ENCODE results near the gene GIPC2. TPM values are rescaled to one million over a fixed set of nuclear protein-coding genes. Genes with fewer than 3 reads are reported as not detected.
A peak's percentile ranks its signal among the peaks of the same experiment; 100 is the strongest.
"Not testable (repeated sequence)": the region's sequence is repeated elsewhere in the genome, so short reads cannot be mapped to it uniquely, and the experiment has no call there.

Gene GIPC2, protein sequence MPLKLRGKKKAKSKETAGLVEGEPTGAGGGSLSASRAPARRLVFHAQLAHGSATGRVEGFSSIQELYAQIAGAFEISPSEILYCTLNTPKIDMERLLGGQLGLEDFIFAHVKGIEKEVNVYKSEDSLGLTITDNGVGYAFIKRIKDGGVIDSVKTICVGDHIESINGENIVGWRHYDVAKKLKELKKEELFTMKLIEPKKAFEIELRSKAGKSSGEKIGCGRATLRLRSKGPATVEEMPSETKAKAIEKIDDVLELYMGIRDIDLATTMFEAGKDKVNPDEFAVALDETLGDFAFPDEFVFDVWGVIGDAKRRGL
- polyA plus RNA-seq = 1 to 10 TPM in 1 of 2 donors, under 1 TPM in 1; 0.96 to 1.5 TPM

DNA sequence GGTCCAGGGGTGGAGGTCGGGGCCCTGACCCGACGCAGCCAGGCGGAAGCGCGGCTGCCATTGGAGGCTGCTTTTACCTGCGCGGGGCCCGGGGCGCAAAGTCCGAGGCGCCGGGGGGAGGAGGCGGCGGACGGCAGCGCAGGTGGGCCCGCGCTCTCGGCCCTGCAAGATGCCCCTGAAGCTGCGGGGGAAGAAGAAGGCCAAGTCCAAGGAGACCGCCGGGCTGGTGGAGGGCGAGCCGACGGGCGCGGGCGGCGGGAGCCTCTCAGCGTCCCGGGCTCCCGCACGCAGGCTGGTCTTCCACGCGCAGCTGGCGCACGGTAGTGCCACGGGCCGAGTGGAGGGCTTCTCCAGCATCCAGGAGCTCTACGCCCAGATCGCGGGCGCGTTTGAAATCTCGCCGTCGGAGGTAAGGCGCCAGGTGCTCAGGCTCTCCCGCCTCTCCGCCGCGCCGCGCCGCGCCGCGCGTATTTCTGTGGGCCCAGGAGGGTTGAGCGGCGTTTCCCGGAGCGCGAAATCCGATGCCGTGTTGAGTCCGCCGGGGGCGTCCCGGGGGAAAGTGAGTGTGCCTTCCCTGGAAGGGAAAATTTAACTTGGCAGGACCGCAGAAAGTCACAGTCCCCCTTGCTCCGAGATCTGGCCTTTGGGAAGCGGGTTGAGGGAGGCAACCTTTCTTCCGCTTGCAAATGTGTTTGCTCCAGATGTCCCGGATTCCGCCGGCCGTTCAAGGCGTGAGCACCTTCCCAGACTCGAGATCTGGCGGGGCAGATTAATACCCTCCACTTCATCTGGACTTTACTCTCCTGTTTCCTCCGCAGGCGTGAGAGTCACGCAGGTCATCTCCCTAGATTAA lies at the start of gene GIPC2:
GIPC2 (plus strand) TSS at position 41 of the 853 bp plus-strand sequence; CDS start at position 170, 129 bp downstream.
- WGBS, 2 donors = 4 to 6% methylated on average over 65 to 85 of the region's 85 CpGs
- H3K9me3 ChIP-seq (ENCODE audit: control insufficient read depth in 2 of 2, insufficient read depth in 1 of 2, low read depth in 1 of 2, low read length in 1 of 2) = peaks cover 0 to 2% of the 10 kb centered on the region in 2 donors
- no peaks in the 10 kb centered on the region for H3K4me1 ChIP-seq (ENCODE audit: control insufficient read depth in 2 of 2, insufficient read depth in 2 of 2, low read length in 1 of 2)

DNA sequence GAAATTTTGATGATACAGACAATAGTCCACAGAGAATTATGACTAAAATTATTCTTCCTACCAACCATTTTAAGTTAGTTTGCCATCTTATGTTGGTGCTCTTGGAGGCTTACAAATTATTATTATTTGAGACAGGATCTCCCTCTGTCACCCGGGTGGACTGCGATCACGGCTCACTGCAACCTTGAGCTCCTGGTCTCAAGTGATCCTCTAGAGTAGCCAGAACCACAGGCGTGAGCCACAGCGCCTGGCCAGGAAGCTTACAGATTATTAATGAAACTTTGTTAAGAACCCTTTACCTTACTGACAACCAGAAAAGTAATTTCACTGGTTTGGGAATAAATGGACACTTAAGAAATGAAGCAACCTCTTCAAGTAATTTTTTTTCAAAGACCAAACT lies 49.0 kb upstream of the GIPC2 start:
- H3K4me3 ChIP-seq (ENCODE audit: low read depth in 1 of 2, low read length in 2 of 2) = no peak overlapping the region
- WGBS, 2 donors = 88 to 96% methylated on average over 5 of the region's 5 CpGs

More for the DNA sequence above, at the start of gene GIPC2:
- no peaks in the 10 kb centered on the region for H3K27me3 ChIP-seq (ENCODE audit: control insufficient read depth in 1 of 2, insufficient read depth in 2 of 2, low read length in 2 of 2)
- H3K27ac ChIP-seq (ENCODE audit: low read depth in 2 of 2, low read length in 1 of 2) = peak within 1 kb of the TSS; percentile 27 to 53
- peak within 1 kb of the TSS; percentile 49 to 71 for H3K4me3 ChIP-seq (ENCODE audit: low read depth in 1 of 2, low read length in 2 of 2)
- no peaks in the 10 kb centered on the region for H3K36me3 ChIP-seq (ENCODE audit: control insufficient read depth in 2 of 2, insufficient read depth in 2 of 2, low read length in 1 of 2)

DNA sequence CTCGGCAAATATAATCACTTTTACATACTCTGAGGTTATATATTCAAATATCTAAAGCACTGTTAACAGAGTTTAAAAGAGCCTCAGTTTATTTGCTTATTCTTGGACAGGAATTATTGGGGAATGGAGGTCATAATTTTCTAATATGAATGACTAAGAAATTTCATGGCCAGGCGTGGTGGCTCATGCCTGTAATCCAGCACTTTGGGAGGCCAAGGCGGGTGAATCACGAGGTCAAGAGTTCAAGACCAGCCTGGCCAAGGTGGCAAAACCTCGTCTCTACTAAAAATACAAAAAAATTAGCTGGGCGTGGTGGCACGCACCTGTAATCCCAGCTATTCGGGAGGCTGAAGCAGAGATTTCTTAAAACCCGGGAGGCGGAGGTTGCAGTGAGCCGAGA lies 45.2 kb upstream of the GIPC2 start:
- not testable (repeated sequence) for H3K27ac ChIP-seq (ENCODE audit: low read depth in 2 of 2, low read length in 1 of 2); H3K4me1 ChIP-seq (ENCODE audit: control insufficient read depth in 2 of 2, insufficient read depth in 2 of 2, low read length in 1 of 2); H3K27me3 ChIP-seq (ENCODE audit: control insufficient read depth in 1 of 2, insufficient read depth in 2 of 2, low read length in 2 of 2); H3K4me3 ChIP-seq (ENCODE audit: low read depth in 1 of 2, low read length in 2 of 2); H3K9me3 ChIP-seq (ENCODE audit: control insufficient read depth in 2 of 2, insufficient read depth in 1 of 2, low read depth in 1 of 2, low read length in 1 of 2); H3K36me3 ChIP-seq (ENCODE audit: control insufficient read depth in 2 of 2, insufficient read depth in 2 of 2, low read length in 1 of 2)
- WGBS, 2 donors = 82 to 85% methylated on average over 11 of the region's 11 CpGs

More for the DNA sequence above, 49.0 kb upstream of the GIPC2 start:
- H3K27ac ChIP-seq (ENCODE audit: low read depth in 2 of 2, low read length in 1 of 2) = no peak overlapping the region
- no peaks in the 10 kb centered on the region for H3K9me3 ChIP-seq (ENCODE audit: control insufficient read depth in 2 of 2, insufficient read depth in 1 of 2, low read depth in 1 of 2, low read length in 1 of 2)
- no peaks in the 10 kb centered on the region for H3K4me1 ChIP-seq (ENCODE audit: control insufficient read depth in 2 of 2, insufficient read depth in 2 of 2, low read length in 1 of 2)
- no peaks in the 10 kb centered on the region for H3K36me3 ChIP-seq (ENCODE audit: control insufficient read depth in 2 of 2, insufficient read depth in 2 of 2, low read length in 1 of 2)
- no peaks in the 10 kb centered on the region for H3K27me3 ChIP-seq (ENCODE audit: control insufficient read depth in 1 of 2, insufficient read depth in 2 of 2, low read length in 2 of 2)

DNA sequence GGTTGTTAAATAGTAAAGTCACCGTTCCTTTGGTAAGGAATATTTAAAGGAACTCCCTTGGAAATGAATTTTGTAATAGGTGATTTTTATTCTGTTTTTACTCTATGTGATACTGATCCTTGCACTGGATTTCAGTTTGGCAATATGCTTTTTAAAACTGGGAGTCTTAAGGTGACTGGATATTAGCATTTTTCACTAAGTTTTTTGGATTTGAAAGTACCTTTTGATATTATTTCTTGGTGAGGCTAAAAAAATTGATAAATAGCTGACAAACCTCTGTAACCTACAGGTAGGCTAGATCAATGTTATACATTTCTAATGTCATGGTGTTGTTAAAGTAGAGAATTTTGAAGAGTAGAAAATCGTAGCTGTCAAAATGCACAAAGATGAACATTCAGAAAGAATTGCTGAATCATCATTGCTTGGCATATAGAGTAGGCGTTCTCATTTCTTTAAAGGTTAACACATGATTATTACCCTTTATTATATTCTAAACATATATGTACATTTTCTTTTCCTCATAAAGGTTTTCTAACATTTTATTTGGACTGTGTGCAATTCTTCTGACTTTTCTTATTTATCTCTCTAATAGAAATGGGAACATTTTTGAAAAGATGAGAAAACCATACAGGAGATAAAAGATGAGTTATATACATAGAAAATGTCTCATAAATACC lies 42.6 kb upstream of the GIPC2 start:
- no peaks in the 10 kb centered on the region for H3K27me3 ChIP-seq (ENCODE audit: control insufficient read depth in 1 of 2, insufficient read depth in 2 of 2, low read length in 2 of 2)
- H3K9me3 ChIP-seq (ENCODE audit: control insufficient read depth in 2 of 2, insufficient read depth in 1 of 2, low read depth in 1 of 2, low read length in 1 of 2) = no peaks in the 10 kb centered on the region
- no peaks in the 10 kb centered on the region for H3K36me3 ChIP-seq (ENCODE audit: control insufficient read depth in 2 of 2, insufficient read depth in 2 of 2, low read length in 1 of 2)
- no peak overlapping the region for H3K4me3 ChIP-seq (ENCODE audit: low read depth in 1 of 2, low read length in 2 of 2)
- no peaks in the 10 kb centered on the region for H3K4me1 ChIP-seq (ENCODE audit: control insufficient read depth in 2 of 2, insufficient read depth in 2 of 2, low read length in 1 of 2)
- no peak overlapping the region for H3K27ac ChIP-seq (ENCODE audit: low read depth in 2 of 2, low read length in 1 of 2)
- WGBS, 2 donors = 30 to 40% methylated on average over 3 of the region's 3 CpGs

- Histone ChIP-seq H3K36me3 (ENCODE audit: control insufficient read depth in 2 of 2, insufficient read depth in 2 of 2, low read length in 1 of 2) (no peaks in the 10 kb centered on the region), H3K27ac (ENCODE audit: low read depth in 2 of 2, low read length in 1 of 2) (peak overlapping the region; percentile 65 to 93), H3K27me3 (ENCODE audit: control insufficient read depth in 1 of 2, insufficient read depth in 2 of 2, low read length in 2 of 2) (no peaks in the 10 kb centered on the region), H3K4me3 (ENCODE audit: low read depth in 1 of 2, low read length in 2 of 2) (peak overlapping the region in 1 of 2 donors; percentile 79), H3K9me3 (ENCODE audit: control insufficient read depth in 2 of 2, insufficient read depth in 1 of 2, low read depth in 1 of 2, low read length in 1 of 2) (no peaks in the 10 kb centered on the region), H3K4me1 (ENCODE audit: control insufficient read depth in 2 of 2, insufficient read depth in 2 of 2, low read length in 1 of 2) (no peaks in the 10 kb centered on the region)
- WGBS, 2 donors = 4% methylated on average over 8 of the region's 8 CpGs
Observed at GRCh38 chr1:78003882-78004718, 41.7 kb upstream of the GIPC2 start.

- peak within 1 kb of the TSS; percentile 24 to 79 for H3K4me3 ChIP-seq (ENCODE audit: low read depth in 1 of 2, low read length in 2 of 2)
- H3K27ac ChIP-seq (ENCODE audit: low read depth in 2 of 2, low read length in 1 of 2) = peak within 1 kb of the TSS; percentile 65 to 93
- 1% methylated on average over 12 of the region's 12 CpGs for WGBS, 2 donors
- no peaks in the 10 kb centered on the region for H3K9me3 ChIP-seq (ENCODE audit: control insufficient read depth in 2 of 2, insufficient read depth in 1 of 2, low read depth in 1 of 2, low read length in 1 of 2)
- no peaks in the 10 kb centered on the region for H3K27me3 ChIP-seq (ENCODE audit: control insufficient read depth in 1 of 2, insufficient read depth in 2 of 2, low read length in 2 of 2)
- H3K4me1 ChIP-seq (ENCODE audit: control insufficient read depth in 2 of 2, insufficient read depth in 2 of 2, low read length in 1 of 2) = no peaks in the 10 kb centered on the region
- no peaks in the 10 kb centered on the region for H3K36me3 ChIP-seq (ENCODE audit: control insufficient read depth in 2 of 2, insufficient read depth in 2 of 2, low read length in 1 of 2)
Observed at GRCh38 chr1:78004719-78005447, 40.9 kb upstream of the GIPC2 start, which contains the start of gene DNAJB4. DNAJB4 (plus strand) TSS chr1:78004939; CDS start chr1:78005111, 172 bp downstream.

- peak overlapping the region in 1 of 2 donors; percentile 79 for H3K4me3 ChIP-seq (ENCODE audit: low read depth in 1 of 2, low read length in 2 of 2)
Observed at GRCh38 chr1:78005448-78005722, 40.4 kb upstream of the GIPC2 start.

DNA sequence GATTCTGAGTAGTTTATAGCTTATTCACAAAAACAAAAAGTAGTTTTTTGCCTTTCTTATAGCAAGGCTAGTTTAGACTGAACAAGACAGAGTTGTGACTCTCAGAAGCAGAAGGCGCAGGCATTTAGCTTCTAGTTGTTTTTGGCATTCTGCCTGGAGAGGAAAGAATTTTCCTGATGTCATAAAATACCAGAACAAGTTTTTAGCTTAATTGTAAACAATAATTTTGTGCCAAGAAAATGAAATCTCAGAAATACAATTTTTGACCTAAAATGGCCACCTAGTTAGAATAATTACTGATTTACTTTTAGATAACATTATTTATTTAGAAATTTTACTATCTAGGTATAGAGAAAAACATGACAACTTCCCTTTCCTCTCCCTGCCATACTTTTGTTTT lies 40.0 kb upstream of the GIPC2 start:
- no peak overlapping the region for H3K27ac ChIP-seq (ENCODE audit: low read depth in 2 of 2, low read length in 1 of 2)
- peak overlapping the region in 1 of 2 donors; percentile 79 for H3K4me3 ChIP-seq (ENCODE audit: low read depth in 1 of 2, low read length in 2 of 2)
- H3K36me3 ChIP-seq (ENCODE audit: control insufficient read depth in 2 of 2, insufficient read depth in 2 of 2, low read length in 1 of 2) = no peaks in the 10 kb centered on the region
- H3K4me1 ChIP-seq (ENCODE audit: control insufficient read depth in 2 of 2, insufficient read depth in 2 of 2, low read length in 1 of 2) = no peaks in the 10 kb centered on the region
- H3K9me3 ChIP-seq (ENCODE audit: control insufficient read depth in 2 of 2, insufficient read depth in 1 of 2, low read depth in 1 of 2, low read length in 1 of 2) = no peaks in the 10 kb centered on the region
- WGBS, 2 donors = 9% methylated on average over 1 of the region's 1 CpG
- H3K27me3 ChIP-seq (ENCODE audit: control insufficient read depth in 1 of 2, insufficient read depth in 2 of 2, low read length in 2 of 2) = no peaks in the 10 kb centered on the region

More at GRCh38 chr1:78005448-78005722, 40.4 kb upstream of the GIPC2 start:
- WGBS, 2 donors = 0 to 2% methylated on average over 1 of the region's 1 CpG
- Histone ChIP-seq H3K27ac (ENCODE audit: low read depth in 2 of 2, low read length in 1 of 2) (peak overlapping the region in 1 of 2 donors; percentile 75), H3K36me3 (ENCODE audit: control insufficient read depth in 2 of 2, insufficient read depth in 2 of 2, low read length in 1 of 2) (no peaks in the 10 kb centered on the region), H3K4me1 (ENCODE audit: control insufficient read depth in 2 of 2, insufficient read depth in 2 of 2, low read length in 1 of 2) (no peaks in the 10 kb centered on the region), H3K9me3 (ENCODE audit: control insufficient read depth in 2 of 2, insufficient read depth in 1 of 2, low read depth in 1 of 2, low read length in 1 of 2) (no peaks in the 10 kb centered on the region), H3K27me3 (ENCODE audit: control insufficient read depth in 1 of 2, insufficient read depth in 2 of 2, low read length in 2 of 2) (no peaks in the 10 kb centered on the region)
